GM23338 (cell line): ENCODE results near the gene ASPG. TPM values are rescaled to one million over a fixed set of nuclear protein-coding genes. Genes with fewer than 3 reads are reported as not detected.

Experiments
- ATAC-seq: fragments of 200-7000 bp; cut with Tn5 transposase; 3 replicates; pipeline ENCODE4 v1.9.1; 2020
- DNase-seq: peaks from one replicate; pipeline ENCODE4 v3.0.0-alpha.2; 2015; ENCODE audit warnings: low spot score
- H2AFZ ChIP-seq: fragments of 200-600 bp; sonication (generic); 2 replicates; pipeline ENCODE4 v1.8.0; 2016; ENCODE audit warnings: antibody characterized with exemption, mild to moderate bottlenecking, moderate library complexity
- H3F3A ChIP-seq: fragments of 200-600 bp; sonication (generic); replicated peaks from 2 replicates; pipeline ENCODE4 v1.8.0; 2017; ENCODE audit warnings: antibody characterized with exemption, mixed run types, low read depth
- H3K27ac ChIP-seq: fragments of 200-600 bp; sonication (generic); 2 replicates; pipeline ENCODE4 v1.6.1; 2016; ENCODE audit warnings: low read depth
- H3K27me3 ChIP-seq: fragments of 200-600 bp; sonication (generic); 2 replicates; pipeline ENCODE4 v1.8.0; 2016; ENCODE audit warnings: mild to moderate bottlenecking, mixed run types, moderate library complexity; ENCODE audit not compliant: insufficient read depth
- H3K36me3 ChIP-seq: fragments of 200-600 bp; sonication (generic); 2 replicates; pipeline ENCODE4 v1.8.0; 2016; ENCODE audit warnings: mild to moderate bottlenecking; ENCODE audit not compliant: insufficient read depth
- H3K4me1 ChIP-seq: fragments of 200-600 bp; sonication (generic); 2 replicates; pipeline ENCODE4 v1.8.0; 2016; ENCODE audit warnings: mild to moderate bottlenecking, moderate library complexity; ENCODE audit not compliant: insufficient read depth
- H3K4me2 ChIP-seq: fragments of 200-600 bp; sonication (generic); 2 replicates; pipeline ENCODE4 v1.7.1; 2017; ENCODE audit warnings: mixed run types
- H3K4me3 ChIP-seq: fragments of 200-600 bp; sonication (generic); 2 replicates; pipeline ENCODE4 v1.6.1; 2016; ENCODE audit warnings: mixed run types
- H3K79me2 ChIP-seq: fragments of 200-600 bp; sonication (generic); replicated peaks from 2 replicates; pipeline ENCODE4 v1.8.0; 2017; ENCODE audit warnings: mild to moderate bottlenecking; ENCODE audit not compliant: insufficient read depth
- H3K9me2 ChIP-seq: fragments of 200-600 bp; sonication (generic); 2 replicates; pipeline ENCODE4 v1.8.0; 2017; ENCODE audit not compliant: insufficient read depth
- H4K20me1 ChIP-seq: fragments of 200-600 bp; sonication (generic); replicated peaks from 2 replicates; pipeline ENCODE4 v1.8.0; 2017; ENCODE audit warnings: mild to moderate bottlenecking; ENCODE audit not compliant: insufficient read depth
- H3K27ac Mint-ChIP-seq: 2 replicates; pipeline ENCODE4 v1.8.0; 2020; ENCODE audit warnings: inconsistent platforms, mild to moderate bottlenecking, moderate library complexity, mixed read lengths
- H3K27me3 Mint-ChIP-seq: 3 replicates; pipeline ENCODE4 v1.8.0; 2022; ENCODE audit warnings: low read depth, mild to moderate bottlenecking, moderate library complexity, mixed read lengths, inconsistent platforms; ENCODE audit not compliant: insufficient read depth, poor library complexity
- H3K36me3 Mint-ChIP-seq: 3 replicates; pipeline ENCODE4 v1.8.0; 2021; ENCODE audit warnings: low read depth, mild to moderate bottlenecking, inconsistent platforms, moderate library complexity, mixed read lengths
- H3K4me1 Mint-ChIP-seq: 3 replicates; pipeline ENCODE4 v1.8.0; 2020; ENCODE audit warnings: mild to moderate bottlenecking, inconsistent platforms, mixed read lengths
- H3K4me3 Mint-ChIP-seq: 3 replicates; pipeline ENCODE4 v1.8.0; 2021; ENCODE audit warnings: moderate library complexity, mild to moderate bottlenecking, inconsistent platforms, mixed read lengths
- H3K9me3 Mint-ChIP-seq: 3 replicates; pipeline ENCODE4 v1.8.0; 2020; ENCODE audit warnings: moderate library complexity, mild to moderate bottlenecking, inconsistent platforms, mixed read lengths
- POLR2AphosphoS5 ChIP-seq: IDR thresholded peaks from 2 replicates; pipeline ENCODE4 v1.6.1; 2016; ENCODE audit warnings: antibody characterized with exemption, low read depth
- polyA plus RNA-seq: library from polyadenylated mRNA; unstranded; fragments of >200 nt; fragmentation: Nextera tagmentation; extraction: Ambion mirVana; gene quantifications from 2 replicates; pipeline ENCODE4 v1.2.1, GENCODE V29; 2016
- total RNA-seq: library from RNA; depleted of rRNA; stranded (reverse); fragments of >200 nt; shearing (Covaris generic); gene quantifications from 2 replicates; pipeline ENCODE4 v1.2.3, GENCODE V29; 2014
- TF ChIP-seq, protein P1 (sequence below): fragments of 250-450 bp; sonication (Bioruptor Pico); IDR thresholded peaks from 2 replicates; pipeline ENCODE4 v1.5.0; 2020; ENCODE audit warnings: mild to moderate bottlenecking, moderate library complexity
- TF ChIP-seq, protein P2 (sequence below): IDR thresholded peaks from 2 replicates; pipeline ENCODE4 v1.6.1; 2016; ENCODE audit warnings: antibody characterized with exemption
- TF ChIP-seq, protein P3 (sequence below), 2 experiments: fragments of 200-600 bp in 1 of 2; sonication (generic) in 1 of 2; conservative IDR thresholded peaks; 2 replicates each; pipeline versions ENCODE4 v1.5.1 to v1.6.1; 2016 to 2017; ENCODE audit warnings: antibody characterized with exemption in 2 of 2, low read depth in 2 of 2, mild to moderate bottlenecking in 2 of 2, moderate library complexity in 1 of 2

The ASPG gene
- total and polyA plus RNA-seq, 2 experiments from 2014 or later = 0.61 to 6.2 TPM

DNA sequence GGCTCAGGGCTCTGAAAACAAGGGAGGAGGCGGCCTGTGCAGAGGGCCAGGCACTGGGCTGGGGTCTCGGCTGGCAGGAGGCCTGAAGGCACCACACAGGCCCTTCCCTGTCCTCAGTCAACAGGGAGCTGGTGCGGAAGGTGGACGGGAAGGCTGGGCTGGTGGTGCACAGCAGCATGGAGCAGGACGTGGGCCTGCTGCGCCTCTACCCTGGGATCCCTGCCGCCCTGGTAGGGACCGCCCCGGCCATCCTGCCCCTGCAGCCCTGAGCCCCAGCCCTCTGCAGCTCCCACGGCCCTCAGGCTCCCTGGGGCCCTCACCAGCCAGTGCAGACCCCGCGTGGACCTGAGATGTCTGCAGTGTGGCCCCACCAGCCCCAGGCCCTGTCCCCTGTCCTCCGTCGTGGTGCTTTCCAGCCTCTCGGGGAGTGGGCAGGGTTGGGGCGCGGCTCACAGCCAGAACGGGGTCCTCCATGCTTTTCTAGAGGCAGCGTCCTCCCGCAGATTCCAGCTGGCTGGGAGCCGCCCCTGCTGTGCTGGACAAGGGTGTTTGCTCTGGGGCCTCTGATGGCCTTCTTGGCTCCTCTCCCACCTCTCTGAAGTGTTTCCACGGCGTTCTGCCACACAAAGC, 18.1 kb downstream of the ASPG start (continued):
- TF ChIP-seq, protein P1, sequence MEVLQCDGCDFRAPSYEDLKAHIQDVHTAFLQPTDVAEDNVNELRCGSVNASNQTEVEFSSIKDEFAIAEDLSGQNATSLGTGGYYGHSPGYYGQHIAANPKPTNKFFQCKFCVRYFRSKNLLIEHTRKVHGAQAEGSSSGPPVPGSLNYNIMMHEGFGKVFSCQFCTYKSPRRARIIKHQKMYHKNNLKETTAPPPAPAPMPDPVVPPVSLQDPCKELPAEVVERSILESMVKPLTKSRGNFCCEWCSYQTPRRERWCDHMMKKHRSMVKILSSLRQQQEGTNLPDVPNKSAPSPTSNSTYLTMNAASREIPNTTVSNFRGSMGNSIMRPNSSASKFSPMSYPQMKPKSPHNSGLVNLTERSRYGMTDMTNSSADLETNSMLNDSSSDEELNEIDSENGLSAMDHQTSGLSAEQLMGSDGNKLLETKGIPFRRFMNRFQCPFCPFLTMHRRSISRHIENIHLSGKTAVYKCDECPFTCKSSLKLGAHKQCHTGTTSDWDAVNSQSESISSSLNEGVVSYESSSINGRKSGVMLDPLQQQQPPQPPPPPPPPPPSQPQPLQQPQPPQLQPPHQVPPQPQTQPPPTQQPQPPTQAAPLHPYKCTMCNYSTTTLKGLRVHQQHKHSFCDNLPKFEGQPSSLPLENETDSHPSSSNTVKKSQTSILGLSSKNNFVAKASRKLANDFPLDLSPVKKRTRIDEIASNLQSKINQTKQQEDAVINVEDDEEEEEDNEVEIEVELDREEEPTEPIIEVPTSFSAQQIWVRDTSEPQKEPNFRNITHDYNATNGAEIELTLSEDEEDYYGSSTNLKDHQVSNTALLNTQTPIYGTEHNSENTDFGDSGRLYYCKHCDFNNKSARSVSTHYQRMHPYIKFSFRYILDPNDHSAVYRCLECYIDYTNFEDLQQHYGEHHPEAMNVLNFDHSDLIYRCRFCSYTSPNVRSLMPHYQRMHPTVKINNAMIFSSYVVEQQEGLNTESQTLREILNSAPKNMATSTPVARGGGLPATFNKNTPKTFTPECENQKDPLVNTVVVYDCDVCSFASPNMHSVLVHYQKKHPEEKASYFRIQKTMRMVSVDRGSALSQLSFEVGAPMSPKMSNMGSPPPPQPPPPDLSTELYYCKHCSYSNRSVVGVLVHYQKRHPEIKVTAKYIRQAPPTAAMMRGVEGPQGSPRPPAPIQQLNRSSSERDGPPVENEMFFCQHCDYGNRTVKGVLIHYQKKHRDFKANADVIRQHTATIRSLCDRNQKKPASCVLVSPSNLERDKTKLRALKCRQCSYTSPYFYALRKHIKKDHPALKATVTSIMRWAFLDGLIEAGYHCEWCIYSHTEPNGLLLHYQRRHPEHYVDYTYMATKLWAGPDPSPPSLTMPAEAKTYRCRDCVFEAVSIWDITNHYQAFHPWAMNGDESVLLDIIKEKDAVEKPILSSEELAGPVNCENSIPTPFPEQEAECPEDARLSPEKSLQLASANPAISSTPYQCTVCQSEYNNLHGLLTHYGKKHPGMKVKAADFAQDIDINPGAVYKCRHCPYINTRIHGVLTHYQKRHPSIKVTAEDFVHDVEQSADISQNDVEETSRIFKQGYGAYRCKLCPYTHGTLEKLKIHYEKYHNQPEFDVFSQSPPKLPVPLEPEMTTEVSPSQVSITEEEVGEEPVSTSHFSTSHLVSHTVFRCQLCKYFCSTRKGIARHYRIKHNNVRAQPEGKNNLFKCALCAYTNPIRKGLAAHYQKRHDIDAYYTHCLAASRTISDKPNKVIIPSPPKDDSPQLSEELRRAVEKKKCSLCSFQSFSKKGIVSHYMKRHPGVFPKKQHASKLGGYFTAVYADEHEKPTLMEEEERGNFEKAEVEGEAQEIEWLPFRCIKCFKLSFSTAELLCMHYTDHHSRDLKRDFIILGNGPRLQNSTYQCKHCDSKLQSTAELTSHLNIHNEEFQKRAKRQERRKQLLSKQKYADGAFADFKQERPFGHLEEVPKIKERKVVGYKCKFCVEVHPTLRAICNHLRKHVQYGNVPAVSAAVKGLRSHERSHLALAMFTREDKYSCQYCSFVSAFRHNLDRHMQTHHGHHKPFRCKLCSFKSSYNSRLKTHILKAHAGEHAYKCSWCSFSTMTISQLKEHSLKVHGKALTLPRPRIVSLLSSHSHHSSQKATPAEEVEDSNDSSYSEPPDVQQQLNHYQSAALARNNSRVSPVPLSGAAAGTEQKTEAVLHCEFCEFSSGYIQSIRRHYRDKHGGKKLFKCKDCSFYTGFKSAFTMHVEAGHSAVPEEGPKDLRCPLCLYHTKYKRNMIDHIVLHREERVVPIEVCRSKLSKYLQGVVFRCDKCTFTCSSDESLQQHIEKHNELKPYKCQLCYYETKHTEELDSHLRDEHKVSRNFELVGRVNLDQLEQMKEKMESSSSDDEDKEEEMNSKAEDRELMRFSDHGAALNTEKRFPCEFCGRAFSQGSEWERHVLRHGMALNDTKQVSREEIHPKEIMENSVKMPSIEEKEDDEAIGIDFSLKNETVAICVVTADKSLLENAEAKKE = no peak

DNA sequence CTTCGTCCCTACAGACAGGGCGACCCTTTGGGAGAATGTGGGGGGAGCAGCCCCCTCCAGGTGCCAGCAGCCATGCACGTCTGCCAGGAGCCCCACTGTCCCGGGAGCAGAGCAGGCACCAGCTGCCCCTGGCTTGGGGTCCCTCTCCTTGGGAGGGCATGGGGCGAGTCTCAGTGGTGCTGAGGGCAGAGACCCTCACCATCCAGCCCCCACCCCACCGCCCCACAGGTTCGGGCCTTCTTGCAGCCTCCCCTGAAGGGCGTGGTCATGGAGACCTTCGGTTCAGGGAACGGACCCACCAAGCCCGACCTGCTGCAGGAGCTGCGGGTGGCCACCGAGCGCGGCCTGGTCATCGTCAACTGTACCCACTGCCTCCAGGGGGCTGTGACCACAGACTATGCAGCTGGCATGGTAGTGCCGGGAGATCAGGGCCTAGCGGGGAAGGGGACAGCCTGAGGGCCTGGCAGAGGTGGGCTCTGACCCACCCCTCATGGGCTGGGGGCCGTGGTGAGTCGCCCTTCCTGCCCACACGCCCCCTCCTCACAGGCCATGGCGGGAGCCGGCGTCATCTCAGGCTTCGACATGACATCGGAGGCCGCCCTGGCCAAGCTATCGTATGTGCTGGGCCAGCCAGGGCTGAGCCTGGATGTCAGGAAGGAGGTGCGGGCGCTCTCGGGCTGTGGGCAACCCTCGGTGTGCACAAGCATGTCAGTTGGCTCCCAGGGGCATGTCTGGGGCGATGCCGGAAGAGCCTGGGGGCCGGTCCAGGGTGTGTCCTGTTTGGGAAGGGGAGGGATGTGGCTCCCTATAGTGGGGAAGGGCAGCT, 18.8 kb downstream of the ASPG start:
- H3K36me3 ChIP-seq = no peaks in the 10 kb centered on the region
- no peaks in the 10 kb centered on the region for H3K4me1 ChIP-seq
- no peaks in the 10 kb centered on the region for H3F3A ChIP-seq
- Mint-ChIP-seq H3K27ac (no peak overlapping the region), H3K4me1 (peaks cover 4% of the 10 kb centered on the region; the same call in 2 of the 3 replicates), H3K27me3 (peaks cover 9% of the 10 kb centered on the region), H3K9me3 (no peaks in the 10 kb centered on the region), H3K4me3 (no peak overlapping the region), H3K36me3 (no peaks in the 10 kb centered on the region)
- H3K9me2 ChIP-seq = no peaks in the 10 kb centered on the region
- H3K79me2 ChIP-seq = no peaks in the 10 kb centered on the region
- H3K4me3 ChIP-seq = no peak overlapping the region
- H3K27me3 ChIP-seq = no peaks in the 10 kb centered on the region
- H4K20me1 ChIP-seq = no peaks in the 10 kb centered on the region
- ATAC-seq (no peak), DNase-seq (no peak)
- no peak overlapping the region for H3K4me2 ChIP-seq
- H2AFZ ChIP-seq = no peak overlapping the region
- H3K27ac ChIP-seq = no peak overlapping the region
- TF ChIP-seq, protein P2, sequence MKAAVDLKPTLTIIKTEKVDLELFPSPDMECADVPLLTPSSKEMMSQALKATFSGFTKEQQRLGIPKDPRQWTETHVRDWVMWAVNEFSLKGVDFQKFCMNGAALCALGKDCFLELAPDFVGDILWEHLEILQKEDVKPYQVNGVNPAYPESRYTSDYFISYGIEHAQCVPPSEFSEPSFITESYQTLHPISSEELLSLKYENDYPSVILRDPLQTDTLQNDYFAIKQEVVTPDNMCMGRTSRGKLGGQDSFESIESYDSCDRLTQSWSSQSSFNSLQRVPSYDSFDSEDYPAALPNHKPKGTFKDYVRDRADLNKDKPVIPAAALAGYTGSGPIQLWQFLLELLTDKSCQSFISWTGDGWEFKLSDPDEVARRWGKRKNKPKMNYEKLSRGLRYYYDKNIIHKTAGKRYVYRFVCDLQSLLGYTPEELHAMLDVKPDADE = no peak
- no peak for TF ChIP-seq POLR2AphosphoS5
- TF ChIP-seq, protein P3, sequence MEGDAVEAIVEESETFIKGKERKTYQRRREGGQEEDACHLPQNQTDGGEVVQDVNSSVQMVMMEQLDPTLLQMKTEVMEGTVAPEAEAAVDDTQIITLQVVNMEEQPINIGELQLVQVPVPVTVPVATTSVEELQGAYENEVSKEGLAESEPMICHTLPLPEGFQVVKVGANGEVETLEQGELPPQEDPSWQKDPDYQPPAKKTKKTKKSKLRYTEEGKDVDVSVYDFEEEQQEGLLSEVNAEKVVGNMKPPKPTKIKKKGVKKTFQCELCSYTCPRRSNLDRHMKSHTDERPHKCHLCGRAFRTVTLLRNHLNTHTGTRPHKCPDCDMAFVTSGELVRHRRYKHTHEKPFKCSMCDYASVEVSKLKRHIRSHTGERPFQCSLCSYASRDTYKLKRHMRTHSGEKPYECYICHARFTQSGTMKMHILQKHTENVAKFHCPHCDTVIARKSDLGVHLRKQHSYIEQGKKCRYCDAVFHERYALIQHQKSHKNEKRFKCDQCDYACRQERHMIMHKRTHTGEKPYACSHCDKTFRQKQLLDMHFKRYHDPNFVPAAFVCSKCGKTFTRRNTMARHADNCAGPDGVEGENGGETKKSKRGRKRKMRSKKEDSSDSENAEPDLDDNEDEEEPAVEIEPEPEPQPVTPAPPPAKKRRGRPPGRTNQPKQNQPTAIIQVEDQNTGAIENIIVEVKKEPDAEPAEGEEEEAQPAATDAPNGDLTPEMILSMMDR (conservative IDR thresholded peaks at IDR 0.05; ENCODE audit: low read depth in 2 of 2) = no peak
